Measurements from ENCODE around the gene KLF13.

KLF13 gene

DNA sequence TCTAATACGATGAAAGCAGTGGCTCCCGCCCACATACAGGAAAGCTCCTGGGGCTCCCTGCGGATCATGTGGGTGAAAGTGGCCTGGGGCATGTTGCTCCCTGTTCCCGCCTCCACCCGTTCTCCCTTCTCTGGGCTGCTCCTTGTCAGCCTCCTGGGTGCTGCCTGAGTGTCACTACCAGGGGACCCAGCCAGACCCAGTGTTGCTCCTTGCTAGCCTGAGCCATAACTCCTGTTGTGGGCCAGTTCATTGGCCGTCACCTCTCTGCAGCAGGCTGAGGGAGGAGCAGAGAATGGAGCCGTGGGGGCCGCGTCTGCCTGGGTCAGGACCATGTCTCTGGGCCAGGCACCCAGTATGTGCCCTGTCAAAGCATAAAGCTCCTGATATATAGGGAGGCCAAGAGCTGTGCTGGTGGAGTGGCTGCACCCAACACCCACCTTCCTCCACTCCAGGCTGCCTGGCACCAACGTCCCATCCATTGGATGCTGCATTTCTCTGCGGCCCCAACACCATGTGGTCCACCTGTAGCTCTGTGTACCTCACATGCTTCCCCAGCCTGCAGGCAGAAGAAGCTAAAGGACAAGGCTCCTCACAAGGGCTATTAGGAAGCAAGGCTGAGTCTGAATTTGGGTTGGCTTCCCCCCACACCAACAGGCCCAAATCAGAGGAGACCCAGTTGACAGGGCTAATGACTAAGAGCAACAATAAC is 40.5 kb downstream of the KLF13 start:
- DNase-seq (ENCODE audit: low read depth in 2 of 2), result no peak
- H3K4me3 ChIP-seq (replicated peaks in 1 of 2; ENCODE audit: low read depth in 2 of 2, low read length in 2 of 2), result no peak overlapping the region
- TF ChIP-seq, protein P1, sequence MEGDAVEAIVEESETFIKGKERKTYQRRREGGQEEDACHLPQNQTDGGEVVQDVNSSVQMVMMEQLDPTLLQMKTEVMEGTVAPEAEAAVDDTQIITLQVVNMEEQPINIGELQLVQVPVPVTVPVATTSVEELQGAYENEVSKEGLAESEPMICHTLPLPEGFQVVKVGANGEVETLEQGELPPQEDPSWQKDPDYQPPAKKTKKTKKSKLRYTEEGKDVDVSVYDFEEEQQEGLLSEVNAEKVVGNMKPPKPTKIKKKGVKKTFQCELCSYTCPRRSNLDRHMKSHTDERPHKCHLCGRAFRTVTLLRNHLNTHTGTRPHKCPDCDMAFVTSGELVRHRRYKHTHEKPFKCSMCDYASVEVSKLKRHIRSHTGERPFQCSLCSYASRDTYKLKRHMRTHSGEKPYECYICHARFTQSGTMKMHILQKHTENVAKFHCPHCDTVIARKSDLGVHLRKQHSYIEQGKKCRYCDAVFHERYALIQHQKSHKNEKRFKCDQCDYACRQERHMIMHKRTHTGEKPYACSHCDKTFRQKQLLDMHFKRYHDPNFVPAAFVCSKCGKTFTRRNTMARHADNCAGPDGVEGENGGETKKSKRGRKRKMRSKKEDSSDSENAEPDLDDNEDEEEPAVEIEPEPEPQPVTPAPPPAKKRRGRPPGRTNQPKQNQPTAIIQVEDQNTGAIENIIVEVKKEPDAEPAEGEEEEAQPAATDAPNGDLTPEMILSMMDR (IDR thresholded peaks at IDR 0.05; ENCODE audit: low read depth, low read length), result no peak

DNA sequence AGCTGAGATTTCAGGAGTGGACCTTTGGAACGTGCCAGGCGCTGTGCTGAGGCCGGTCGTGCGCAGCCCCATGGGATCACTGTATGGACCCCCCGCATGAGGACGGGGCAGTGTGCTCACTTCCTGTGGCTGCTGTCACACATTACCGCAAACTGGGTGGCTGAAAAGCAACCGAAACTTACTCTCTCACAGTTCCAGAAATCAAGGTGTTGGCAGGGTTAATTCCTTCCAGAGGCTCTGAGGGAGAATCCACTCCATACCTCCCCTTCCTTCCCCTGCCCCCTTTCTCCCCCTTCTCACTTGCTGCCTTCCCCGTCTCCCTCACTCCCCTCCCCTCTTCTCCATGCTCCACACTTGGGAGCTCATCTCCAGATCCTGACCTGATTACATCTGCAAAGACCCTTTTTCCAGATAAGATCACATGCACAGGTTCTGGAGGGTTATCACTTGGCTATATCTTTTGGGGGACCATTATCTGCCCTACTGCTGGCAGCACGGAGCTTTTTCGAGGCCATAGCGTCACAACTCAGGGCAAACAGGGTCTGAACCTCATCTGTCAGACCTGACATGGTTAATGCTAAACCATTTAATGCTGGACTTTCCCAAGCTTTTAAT is 41.2 kb downstream of the KLF13 start:
- TF ChIP-seq, protein P1 (IDR thresholded peaks at IDR 0.05; ENCODE audit: low read depth, low read length), result no peak
- no peak overlapping the region for H3K4me3 ChIP-seq (replicated peaks in 1 of 2; ENCODE audit: low read depth in 2 of 2, low read length in 2 of 2)
- no peak for DNase-seq (ENCODE audit: low read depth in 2 of 2)

DNA sequence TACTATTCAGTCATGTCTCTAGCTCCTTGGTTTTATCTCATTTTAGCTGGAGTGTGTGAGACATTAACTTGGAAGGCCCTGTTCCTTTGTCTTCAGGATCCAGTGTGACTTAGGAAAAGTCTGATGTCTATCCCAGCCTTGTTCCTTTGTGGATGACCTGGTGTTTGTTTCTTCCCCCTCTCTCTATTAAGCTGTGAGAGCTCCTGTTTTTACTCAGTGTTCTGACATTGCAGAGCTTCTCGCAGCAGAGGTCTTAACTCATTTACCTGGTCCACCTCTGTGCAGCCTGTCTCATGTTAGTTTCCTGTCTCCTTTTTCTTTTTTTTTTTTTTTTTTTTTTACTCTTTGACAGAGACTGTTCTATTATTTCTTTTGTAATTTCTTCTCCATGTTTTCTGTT is 43.1 kb downstream of the KLF13 start:
- H3K4me3 ChIP-seq (replicated peaks in 1 of 2; ENCODE audit: low read depth in 2 of 2, low read length in 2 of 2), result no peak overlapping the region
- DNase-seq (ENCODE audit: low read depth in 2 of 2), result no peak
- TF ChIP-seq, protein P1 (IDR thresholded peaks at IDR 0.05; ENCODE audit: low read depth, low read length), result no peak

DNA sequence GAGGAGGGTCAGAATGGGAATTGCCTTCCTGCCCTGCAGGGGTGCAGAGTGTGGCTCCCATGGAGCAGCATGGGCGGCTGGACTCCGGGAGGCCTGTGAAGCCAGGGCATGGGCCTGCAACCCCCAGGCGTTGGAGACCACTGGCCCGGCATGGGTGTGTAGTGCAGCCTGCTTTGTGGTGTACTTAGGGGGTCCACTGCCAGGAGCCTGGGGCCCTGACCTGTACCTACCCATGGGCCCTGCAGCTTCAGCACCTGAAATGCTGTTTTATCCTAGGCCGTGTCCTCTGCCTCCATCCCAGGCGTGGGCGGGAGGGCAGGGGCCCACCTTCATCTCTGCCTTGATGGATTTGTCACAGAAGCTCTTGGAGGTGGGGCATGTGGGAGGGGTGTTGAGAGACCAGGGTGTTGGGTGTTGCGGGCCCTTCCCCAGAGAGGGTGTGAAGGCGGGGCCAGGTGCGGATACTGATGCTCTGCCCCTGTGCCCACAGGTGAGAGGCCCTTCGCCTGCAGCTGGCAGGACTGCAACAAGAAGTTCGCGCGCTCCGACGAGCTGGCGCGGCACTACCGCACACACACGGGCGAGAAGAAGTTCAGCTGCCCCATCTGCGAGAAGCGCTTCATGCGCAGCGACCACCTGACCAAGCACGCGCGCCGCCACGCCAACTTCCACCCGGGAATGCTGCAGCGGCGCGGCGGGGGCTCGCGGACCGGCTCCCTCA is 45.0 kb downstream of the KLF13 start:
- TF ChIP-seq, protein P1 (IDR thresholded peaks at IDR 0.05; ENCODE audit: low read depth, low read length), result no peak
- no peak for DNase-seq (ENCODE audit: low read depth in 2 of 2)
- no peak overlapping the region for H3K4me3 ChIP-seq (replicated peaks in 1 of 2; ENCODE audit: low read depth in 2 of 2, low read length in 2 of 2)

DNA sequence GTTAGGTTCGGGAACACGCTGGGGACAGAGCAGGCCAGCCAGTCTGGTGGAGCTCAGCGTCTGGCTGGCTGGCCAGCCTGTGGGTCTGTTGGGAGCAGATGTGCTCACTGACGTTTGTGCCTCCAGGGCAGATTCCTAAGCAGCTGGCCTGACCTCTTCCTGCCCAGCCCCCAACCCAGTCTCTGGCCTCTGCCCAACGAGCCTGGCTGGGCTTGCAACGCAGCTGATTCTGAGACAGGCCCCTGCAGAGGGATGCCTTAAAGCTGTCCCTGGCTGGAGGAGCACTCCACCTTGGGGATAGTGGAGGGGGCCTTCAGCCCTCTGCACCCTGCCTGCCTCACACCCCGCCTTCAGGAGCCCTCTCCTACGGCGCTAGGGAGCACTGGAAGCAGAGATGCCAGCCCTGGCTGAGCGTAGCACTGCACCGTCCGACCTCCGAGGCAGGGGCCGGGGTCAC is 46.0 kb downstream of the KLF13 start:
- TF ChIP-seq, protein P1 (IDR thresholded peaks at IDR 0.05; ENCODE audit: low read depth, low read length), result no peak
- DNase-seq (ENCODE audit: low read depth in 2 of 2), result peak; percentile 85 to 90
- no peak overlapping the region for H3K4me3 ChIP-seq (replicated peaks in 1 of 2; ENCODE audit: low read depth in 2 of 2, low read length in 2 of 2)

DNA sequence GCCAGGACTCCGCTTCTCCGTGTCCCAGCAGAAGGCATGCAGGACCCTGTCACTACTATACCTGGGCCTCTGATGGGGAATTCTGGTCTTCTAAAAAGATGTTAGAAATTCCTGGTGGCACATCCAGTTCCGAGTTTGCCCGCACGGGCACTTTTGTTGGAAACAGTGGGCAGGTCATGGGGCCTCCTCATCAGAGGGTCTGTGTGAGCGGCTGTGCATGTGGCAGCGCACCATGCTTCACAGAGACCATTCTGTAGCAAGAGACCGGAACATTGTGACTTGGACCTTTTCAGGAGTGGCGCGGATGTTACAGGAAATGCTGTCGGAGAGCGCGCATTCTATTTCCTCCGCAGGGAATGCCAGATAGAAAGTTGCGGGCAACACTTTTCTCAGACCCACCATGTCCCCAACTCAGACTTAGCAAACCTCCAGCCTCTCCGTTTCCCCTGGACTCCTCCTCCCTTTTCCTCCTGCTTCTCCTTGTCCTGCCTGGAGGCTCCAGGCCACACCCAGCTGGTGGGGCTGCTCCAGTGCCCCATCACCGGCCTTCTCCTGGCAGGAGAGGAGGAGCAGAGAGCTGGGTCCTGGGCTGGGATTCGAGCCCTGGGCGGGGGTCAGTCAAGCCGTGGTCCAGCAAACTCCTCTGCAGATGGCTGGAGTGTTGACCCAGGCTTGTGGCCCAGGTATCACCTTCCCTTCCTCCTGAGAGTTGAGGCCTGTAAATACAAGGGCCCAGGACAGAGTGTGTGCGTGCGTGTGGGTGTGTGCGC is 46.6 kb downstream of the KLF13 start:
- no peak for DNase-seq (ENCODE audit: low read depth in 2 of 2)
- TF ChIP-seq, protein P1 (IDR thresholded peaks at IDR 0.05; ENCODE audit: low read depth, low read length), result no peak
- no peak overlapping the region for H3K4me3 ChIP-seq (replicated peaks in 1 of 2; ENCODE audit: low read depth in 2 of 2, low read length in 2 of 2)
